H9 (cell line): ENCODE data around the gene PPP2CA. TPM values are rescaled to one million over a fixed set of nuclear protein-coding genes. Genes with fewer than 3 reads are reported as not detected.

Experiments used
- DNase-seq: peaks from one replicate; pipeline ENCODE4 v3.0.0-alpha.2; 2017
- H2AFZ ChIP-seq: one replicate; pipeline ENCODE4 v1.6.1; 2013; ENCODE audit warnings: mild to moderate bottlenecking, low read length, control low read depth, moderate library complexity
- H2AK5ac ChIP-seq: 2 replicates; pipeline ENCODE4 v1.6.1; 2013; ENCODE audit warnings: low read length, control low read depth, mixed read lengths; ENCODE audit not compliant: insufficient read length
- H2BK120ac ChIP-seq: one replicate; pipeline ENCODE4 v1.6.1; 2013; ENCODE audit warnings: low read depth, mild to moderate bottlenecking, low read length, control low read depth, inconsistent platforms; ENCODE audit not compliant: poor library complexity, severe bottlenecking
- H2BK12ac ChIP-seq: 2 replicates; pipeline ENCODE4 v1.6.1; 2013; ENCODE audit warnings: low read length, control low read depth, mixed read lengths, low read depth; ENCODE audit not compliant: insufficient read length
- H2BK15ac ChIP-seq: 2 replicates; pipeline ENCODE4 v1.6.1; 2013; ENCODE audit warnings: low read depth, low read length, control low read depth
- H2BK20ac ChIP-seq: one replicate; pipeline ENCODE4 v1.6.1; 2013; ENCODE audit warnings: low read depth, mild to moderate bottlenecking, low read length, control low read depth, inconsistent platforms; ENCODE audit not compliant: poor library complexity, severe bottlenecking
- H2BK5ac ChIP-seq: 2 replicates; pipeline ENCODE4 v1.6.1; 2013; ENCODE audit warnings: low read length, control low read depth, mixed read lengths; ENCODE audit not compliant: insufficient read length
- H3K14ac ChIP-seq: 2 replicates; pipeline ENCODE4 v1.6.1; 2013; ENCODE audit warnings: low read length, control low read depth; ENCODE audit not compliant: insufficient read depth
- H3K18ac ChIP-seq: 2 replicates; pipeline ENCODE4 v1.6.1; 2013; ENCODE audit warnings: low read depth, mild to moderate bottlenecking, mixed read lengths, low read length, control low read depth; ENCODE audit not compliant: insufficient read length
- H3K23ac ChIP-seq: 2 replicates; pipeline ENCODE4 v1.6.1; 2013; ENCODE audit warnings: low read length, control low read depth, mixed read lengths, low read depth; ENCODE audit not compliant: insufficient read length
- H3K23me2 ChIP-seq: 2 replicates; pipeline ENCODE4 v1.6.1; 2013; ENCODE audit warnings: low read depth, mild to moderate bottlenecking, mixed read lengths, low read length, control low read depth; ENCODE audit not compliant: insufficient read length, poor library complexity, severe bottlenecking
- H3K27ac ChIP-seq: 2 replicates; pipeline ENCODE4 v1.5.1; 2013; ENCODE audit warnings: low read length, control low read depth, mixed read lengths, low read depth; ENCODE audit not compliant: insufficient read length
- H3K27me3 ChIP-seq: 2 replicates; pipeline ENCODE4 v1.6.1; 2013; ENCODE audit warnings: low read length, control low read depth, inconsistent platforms; ENCODE audit not compliant: insufficient read depth
- H3K4ac ChIP-seq: 2 replicates; pipeline ENCODE4 v1.6.1; 2013; ENCODE audit warnings: low read depth, mild to moderate bottlenecking, control low read depth, inconsistent platforms, low read length, moderate library complexity
- H3K4me1 ChIP-seq: 2 replicates; pipeline ENCODE4 v1.6.1; 2013; ENCODE audit warnings: low read length, control low read depth, inconsistent platforms; ENCODE audit not compliant: insufficient read depth
- H3K4me2 ChIP-seq: 2 replicates; pipeline ENCODE4 v1.6.1; 2013; ENCODE audit warnings: low read length, control low read depth, mixed read lengths; ENCODE audit not compliant: insufficient read length, insufficient read depth
- H3K56ac ChIP-seq: 2 replicates; pipeline ENCODE4 v1.6.1; 2013; ENCODE audit warnings: low read depth, mild to moderate bottlenecking, mixed read lengths, low read length, control low read depth; ENCODE audit not compliant: insufficient read length
- H3K79me1 ChIP-seq: 2 replicates; pipeline ENCODE4 v1.6.1; 2013; ENCODE audit warnings: low read depth, mild to moderate bottlenecking, moderate library complexity, low read length, control low read depth, inconsistent platforms; ENCODE audit not compliant: insufficient read depth, poor library complexity, severe bottlenecking
- H3K79me2 ChIP-seq: 2 replicates; pipeline ENCODE4 v1.6.1; 2013; ENCODE audit warnings: low read length, control low read depth, inconsistent platforms; ENCODE audit not compliant: insufficient read depth
- H3K9ac ChIP-seq: 2 replicates; pipeline ENCODE4 v1.6.1; 2013; ENCODE audit warnings: low read length, control low read depth, mixed read lengths; ENCODE audit not compliant: insufficient read length; ENCODE audit errors: extremely low read depth
- H3K9me3 ChIP-seq: one replicate; pipeline ENCODE4 v1.6.1; 2013; ENCODE audit warnings: low read depth, low read length, inconsistent platforms; ENCODE audit not compliant: control insufficient read depth
- H3T11ph ChIP-seq: one replicate; pipeline ENCODE4 v1.6.1; 2013; ENCODE audit warnings: mild to moderate bottlenecking, low read length, control low read depth, inconsistent platforms
- H4K20me1 ChIP-seq: one replicate; pipeline ENCODE4 v1.6.1; 2013; ENCODE audit not compliant: control insufficient read depth, insufficient read length, insufficient read depth
- H4K5ac ChIP-seq: 2 replicates; pipeline ENCODE4 v1.6.1; 2013; ENCODE audit warnings: low read depth, mild to moderate bottlenecking, mixed read lengths, low read length, control low read depth; ENCODE audit not compliant: insufficient read length
- H4K8ac ChIP-seq: replicated peaks from 2 replicates; pipeline ENCODE4 v1.6.1; 2013; ENCODE audit warnings: low read length, control low read depth, mixed read lengths, low read depth; ENCODE audit not compliant: insufficient read length
- H4K91ac ChIP-seq: 2 replicates; pipeline ENCODE4 v1.6.1; 2013; ENCODE audit warnings: low read depth, mild to moderate bottlenecking, moderate library complexity, mixed read lengths, low read length, control low read depth; ENCODE audit not compliant: insufficient read length
- H3K27ac Mint-ChIP-seq, 3 experiments: 2 replicates in 2 of 3; 3 replicates in 1 of 3; pipeline ENCODE4 v1.8.0; 2020 to 2021; ENCODE audit warnings: mixed read lengths in 3 of 3, mild to moderate bottlenecking in 1 of 3, moderate library complexity in 1 of 3
- H3K27me3 Mint-ChIP-seq: 2 replicates; pipeline ENCODE4 v1.8.0; 2021; ENCODE audit warnings: low read depth, mild to moderate bottlenecking, moderate library complexity, mixed read lengths
- H3K36me3 Mint-ChIP-seq, 3 experiments: 2 replicates in 2 of 3; 3 replicates in 1 of 3; pipeline ENCODE4 v1.8.0; 2020 to 2021; ENCODE audit warnings: low read depth in 3 of 3, mixed read lengths in 3 of 3; ENCODE audit not compliant: insufficient read depth in 1 of 3
- H3K4me1 Mint-ChIP-seq, 2 experiments: 2 replicates each; pipeline ENCODE4 v1.8.0; 2020; ENCODE audit warnings: mixed read lengths in 2 of 2
- H3K4me3 Mint-ChIP-seq, 2 experiments: 2 replicates in 1 of 2; 3 replicates in 1 of 2; pipeline ENCODE4 v1.8.0; 2020 to 2021; ENCODE audit warnings: mild to moderate bottlenecking in 2 of 2, mixed read lengths in 2 of 2, moderate library complexity in 1 of 2
- H3K9me3 Mint-ChIP-seq, 2 experiments: 2 replicates in 1 of 2; 3 replicates in 1 of 2; pipeline ENCODE4 v1.8.0; 2020; ENCODE audit warnings: mild to moderate bottlenecking in 2 of 2, mixed read lengths in 2 of 2, moderate library complexity in 1 of 2
- WGBS: extraction: QIAGEN DNeasy Blood & Tissue Kit; methylation state at CpG from one replicate; pipeline ENCODE4 v1.1.7; 2013; ENCODE audit warnings: missing lambda C conversion rate, low lambda C conversion rate, mixed read lengths; ENCODE audit not compliant: insufficient read length; ENCODE audit errors: extremely low coverage; 5-methylcytosine and 5-hydroxymethylcytosine counted together
- total RNA-seq: library from RNA; stranded (reverse); gene quantifications from 2 replicates; pipeline ENCODE4 v1.2.1, GENCODE V29; 2021
- TF ChIP-seq, protein P1 (sequence below): fragments of 200-600 bp; sonication (generic); conservative IDR thresholded peaks from 3 replicates; pipeline ENCODE4 v1.8.0; 2021; ENCODE audit warnings: antibody characterized with exemption, mild to moderate bottlenecking

PPP2CA gene
- total RNA-seq, 1 experiment from 2014 or later = 244 TPM

DNA sequence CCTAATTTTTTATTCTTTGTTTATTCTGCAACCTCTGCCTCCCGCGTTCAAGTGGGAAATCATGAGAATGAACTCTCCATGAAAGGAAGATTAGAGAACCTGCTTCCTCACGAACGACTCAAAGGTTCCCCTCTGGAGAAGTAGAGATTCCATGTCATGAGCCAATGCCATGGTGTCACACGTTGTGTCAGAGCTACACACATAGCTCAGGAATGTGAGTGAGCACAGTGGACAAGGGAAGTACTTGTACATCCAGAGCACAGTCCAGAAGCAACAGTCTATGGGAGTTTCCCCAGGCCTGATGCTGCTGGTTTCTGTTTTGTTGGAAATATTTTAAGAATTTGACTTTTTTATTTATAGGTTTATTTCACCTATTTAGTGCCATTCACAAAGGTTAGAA, 26.8 kb upstream of the PPP2CA start:
- H2BK20ac ChIP-seq = no peak overlapping the region
- no peak overlapping the region for H3K23ac ChIP-seq
- no peaks in the 10 kb centered on the region for H3K4me1 ChIP-seq
- no peak overlapping the region for H4K91ac ChIP-seq
- H3K4me2 ChIP-seq = no peak overlapping the region
- H3K27ac Mint-ChIP-seq = no peak overlapping the region
- H3K27me3 ChIP-seq = no peaks in the 10 kb centered on the region
- no peak overlapping the region for H2BK5ac ChIP-seq
- H4K8ac ChIP-seq = no peak overlapping the region
- no peak overlapping the region for H3K18ac ChIP-seq
- H3K56ac ChIP-seq = no peak overlapping the region
- TF ChIP-seq, protein P1, sequence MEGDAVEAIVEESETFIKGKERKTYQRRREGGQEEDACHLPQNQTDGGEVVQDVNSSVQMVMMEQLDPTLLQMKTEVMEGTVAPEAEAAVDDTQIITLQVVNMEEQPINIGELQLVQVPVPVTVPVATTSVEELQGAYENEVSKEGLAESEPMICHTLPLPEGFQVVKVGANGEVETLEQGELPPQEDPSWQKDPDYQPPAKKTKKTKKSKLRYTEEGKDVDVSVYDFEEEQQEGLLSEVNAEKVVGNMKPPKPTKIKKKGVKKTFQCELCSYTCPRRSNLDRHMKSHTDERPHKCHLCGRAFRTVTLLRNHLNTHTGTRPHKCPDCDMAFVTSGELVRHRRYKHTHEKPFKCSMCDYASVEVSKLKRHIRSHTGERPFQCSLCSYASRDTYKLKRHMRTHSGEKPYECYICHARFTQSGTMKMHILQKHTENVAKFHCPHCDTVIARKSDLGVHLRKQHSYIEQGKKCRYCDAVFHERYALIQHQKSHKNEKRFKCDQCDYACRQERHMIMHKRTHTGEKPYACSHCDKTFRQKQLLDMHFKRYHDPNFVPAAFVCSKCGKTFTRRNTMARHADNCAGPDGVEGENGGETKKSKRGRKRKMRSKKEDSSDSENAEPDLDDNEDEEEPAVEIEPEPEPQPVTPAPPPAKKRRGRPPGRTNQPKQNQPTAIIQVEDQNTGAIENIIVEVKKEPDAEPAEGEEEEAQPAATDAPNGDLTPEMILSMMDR = no peak
- no peak overlapping the region for H2AK5ac ChIP-seq
- no peaks in the 10 kb centered on the region; a peak in 1 of 5 replicates for H3K9me3 Mint-ChIP-seq
- H3K79me2 ChIP-seq = no peaks in the 10 kb centered on the region
- H4K5ac ChIP-seq = no peak overlapping the region
- DNase-seq = no peak
- WGBS = no CpG with 5 or more reads among the region's 5 CpGs
- H4K20me1 ChIP-seq = no peaks in the 10 kb centered on the region
- no peak overlapping the region for H3K27ac ChIP-seq
- H3K23me2 ChIP-seq = no peaks in the 10 kb centered on the region
- no peaks in the 10 kb centered on the region for H3K9me3 ChIP-seq
- no peaks in the 10 kb centered on the region; the same call in 1 of the 2 replicates for H3K27me3 Mint-ChIP-seq
- no peaks in the 10 kb centered on the region for H3K79me1 ChIP-seq
- H3K4ac ChIP-seq = no peak overlapping the region
- H3T11ph ChIP-seq = no peak overlapping the region
- no peak overlapping the region for H2BK12ac ChIP-seq
- no peak overlapping the region for H2BK15ac ChIP-seq
- H3K4me1 Mint-ChIP-seq = peaks cover 10 to 11% of the 10 kb centered on the region in 2 experiments
- H3K9ac ChIP-seq = no peak overlapping the region
- no peaks in the 10 kb centered on the region for H3K36me3 Mint-ChIP-seq
- no peak overlapping the region for H2AFZ ChIP-seq
- H3K4me3 Mint-ChIP-seq = no peak overlapping the region
- no peak overlapping the region for H2BK120ac ChIP-seq
- no peak overlapping the region for H3K14ac ChIP-seq
